ENCODE measurements around the gene SLC2A1.
A peak's percentile ranks its signal among the peaks of the same experiment; 100 is the strongest.

The SLC2A1 gene

DNA sequence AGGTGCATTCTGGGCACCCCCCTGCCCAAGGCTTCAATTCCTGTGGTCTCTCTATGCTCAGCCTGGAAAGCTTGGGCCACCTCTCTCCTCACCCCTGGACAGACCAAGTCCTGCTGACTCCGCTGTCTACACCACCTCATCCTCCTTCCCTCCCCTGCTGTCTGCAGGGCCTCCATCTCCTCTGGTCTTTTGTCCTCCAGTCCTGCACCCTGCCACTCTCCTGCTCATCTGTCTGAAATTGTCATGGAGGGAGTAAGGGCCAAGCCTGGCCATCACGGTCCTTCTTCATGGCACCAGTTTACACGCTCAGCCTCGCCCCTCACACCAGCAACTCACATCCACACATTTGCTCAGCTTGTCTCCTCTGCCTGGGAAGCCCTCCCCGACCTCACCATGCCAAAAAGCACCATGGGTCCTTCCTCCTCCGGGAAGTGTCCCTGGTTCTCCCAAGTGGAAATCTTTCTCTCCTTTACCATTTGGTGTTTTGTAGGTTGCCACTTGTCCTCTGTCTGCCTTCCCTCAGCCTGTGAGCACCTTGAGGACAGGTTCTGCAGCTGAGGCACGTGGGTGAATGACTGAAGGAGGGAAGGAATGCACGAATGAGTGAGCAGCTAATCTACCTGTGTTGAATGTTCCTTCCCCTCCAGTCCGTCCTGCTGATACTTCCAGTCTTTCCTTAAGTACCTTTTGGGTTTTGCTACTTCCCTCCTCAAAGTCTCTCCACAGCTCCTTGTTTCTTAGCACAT lies 2.1 kb upstream of the SLC2A1 start:
- DNase-seq (ENCODE audit: low read depth in 3 of 3): no peak

DNA sequence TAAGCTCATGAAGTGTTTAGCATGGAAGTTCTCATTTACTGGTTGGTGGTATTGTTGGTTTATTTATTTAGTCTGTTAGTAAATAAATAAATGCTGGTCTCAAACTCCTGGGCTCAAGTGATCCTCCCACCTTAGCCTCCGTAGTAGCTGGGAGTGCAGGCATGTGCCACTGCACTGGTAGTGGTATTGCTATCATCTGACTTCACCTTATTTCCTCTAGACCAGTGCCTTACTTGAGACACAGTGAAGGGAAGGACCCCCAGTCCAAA lies 1.4 kb upstream of the SLC2A1 start:
- no peak for DNase-seq (ENCODE audit: low read depth in 3 of 3)

DNA sequence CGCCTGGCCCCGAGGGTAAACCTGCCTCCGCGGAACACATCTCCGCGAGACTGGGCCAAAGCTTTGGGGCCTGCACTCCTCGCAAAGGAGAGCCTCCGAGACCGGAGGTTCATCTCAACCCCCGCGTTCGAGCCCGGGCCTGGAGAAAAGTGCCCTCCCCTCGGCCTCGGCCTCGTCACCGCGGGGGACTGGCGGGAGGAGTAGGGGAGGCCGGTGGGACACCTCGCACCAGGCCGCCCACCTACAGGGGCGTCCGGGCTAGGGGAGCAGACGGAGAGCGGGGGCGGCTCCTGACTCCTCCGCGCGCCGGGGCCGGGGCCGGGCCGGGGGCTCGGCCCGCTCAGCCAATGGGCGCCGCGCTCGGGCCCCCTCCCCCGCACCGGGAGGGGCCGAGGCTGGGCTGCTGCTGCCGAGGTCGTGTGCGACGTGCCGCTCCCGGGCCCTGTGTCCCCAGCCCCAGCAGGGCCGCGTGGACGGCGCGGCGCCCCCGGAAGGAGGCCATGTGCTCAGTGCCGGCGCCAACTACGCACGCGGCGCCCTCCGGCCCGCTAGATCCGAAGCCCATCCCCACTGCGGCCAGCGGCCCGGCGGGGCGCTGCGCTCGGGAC lies 684 bp downstream of the SLC2A1 start:
- DNase-seq (ENCODE audit: low read depth in 3 of 3): peak; percentile 37 to 72 (median 41)

DNA sequence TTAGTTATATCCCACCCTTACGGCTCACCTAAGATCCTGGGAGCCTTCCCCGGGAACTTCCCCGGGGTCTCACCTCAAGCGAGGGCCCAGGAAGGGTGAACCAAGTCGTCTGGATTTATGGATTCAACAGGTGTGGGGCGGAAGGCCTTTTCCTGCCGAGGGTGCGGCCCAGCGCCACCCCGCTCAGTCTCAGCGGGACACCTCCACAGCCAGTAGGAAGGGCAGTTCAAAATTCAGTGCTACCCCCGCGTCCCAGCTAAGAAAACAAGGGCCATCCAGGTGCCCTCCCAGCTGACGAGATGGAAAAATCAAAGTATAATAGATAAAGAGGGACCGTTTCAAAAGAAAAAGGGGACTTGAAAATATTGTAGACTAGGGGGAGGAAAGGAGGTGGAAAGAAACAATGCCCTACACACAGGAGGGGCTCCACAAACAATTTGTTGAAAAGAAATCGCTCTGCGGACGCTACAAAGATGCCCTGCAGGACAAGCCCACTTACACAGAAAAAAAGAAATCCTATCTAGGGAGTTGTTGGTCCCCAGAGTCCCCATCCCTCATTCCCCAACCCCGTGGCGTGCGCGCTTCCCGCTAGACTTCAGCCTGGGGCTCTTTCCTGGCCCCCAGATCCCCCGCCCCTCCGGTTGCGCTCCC lies 1.3 kb downstream of the SLC2A1 start:
- no peak for DNase-seq (ENCODE audit: low read depth in 3 of 3)

DNA sequence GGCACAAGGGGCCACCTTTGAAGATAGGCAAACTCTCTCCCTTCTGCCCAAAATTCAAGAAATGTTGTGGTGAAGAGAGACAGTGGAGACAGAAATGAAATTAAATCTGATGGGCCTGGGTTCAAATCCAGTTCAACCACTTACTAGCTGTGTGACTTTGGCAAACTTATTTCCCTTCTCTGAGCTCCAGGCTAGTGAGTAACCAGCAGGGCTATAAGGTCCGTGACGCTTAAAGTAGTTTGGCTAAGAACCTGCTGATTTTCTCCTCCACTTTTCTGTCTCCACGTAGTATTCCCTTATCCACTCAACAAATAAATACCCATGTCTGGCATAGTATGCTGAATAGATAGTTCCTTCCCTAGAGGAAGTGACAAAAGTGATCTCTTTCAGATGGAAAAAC lies 1.9 kb downstream of the SLC2A1 start:
- DNase-seq (ENCODE audit: low read depth in 3 of 3): no peak

DNA sequence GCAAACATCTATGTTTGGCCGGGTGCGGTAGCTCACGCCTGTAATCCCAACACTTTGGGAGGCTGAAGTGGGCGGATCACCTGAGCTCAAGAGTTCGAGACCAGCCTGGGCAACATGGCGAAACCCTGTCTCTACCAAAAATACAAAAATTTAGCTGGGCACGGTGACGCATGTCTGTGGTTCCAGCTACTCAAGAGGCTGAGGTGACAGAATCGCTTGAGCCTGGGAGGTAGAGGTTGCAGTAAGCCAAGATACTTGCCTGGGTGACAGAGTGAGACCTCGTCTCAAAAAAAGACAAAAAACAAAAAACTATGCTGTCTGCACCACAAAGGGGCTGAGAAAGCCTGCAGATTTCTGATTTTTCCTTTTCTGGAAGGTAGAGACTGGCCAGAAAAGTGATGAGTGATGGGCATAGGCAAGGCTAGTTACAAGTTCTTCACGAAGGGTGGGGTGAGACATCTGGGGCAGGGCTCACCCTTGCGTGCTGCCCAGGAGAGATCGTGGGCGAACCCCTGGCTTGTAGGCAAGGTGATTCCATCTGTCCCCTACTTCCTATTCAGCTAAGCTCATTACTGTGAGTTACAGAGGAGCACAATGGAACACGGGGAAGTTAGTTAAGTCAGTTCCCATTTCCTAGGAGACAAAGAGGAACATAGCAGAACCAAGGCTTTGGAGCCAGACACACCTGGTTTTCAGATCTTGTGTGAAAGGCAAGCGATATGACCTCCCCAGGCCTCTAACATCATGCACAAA lies 3.2 kb downstream of the SLC2A1 start:
- DNase-seq (ENCODE audit: low read depth in 3 of 3): no peak

DNA sequence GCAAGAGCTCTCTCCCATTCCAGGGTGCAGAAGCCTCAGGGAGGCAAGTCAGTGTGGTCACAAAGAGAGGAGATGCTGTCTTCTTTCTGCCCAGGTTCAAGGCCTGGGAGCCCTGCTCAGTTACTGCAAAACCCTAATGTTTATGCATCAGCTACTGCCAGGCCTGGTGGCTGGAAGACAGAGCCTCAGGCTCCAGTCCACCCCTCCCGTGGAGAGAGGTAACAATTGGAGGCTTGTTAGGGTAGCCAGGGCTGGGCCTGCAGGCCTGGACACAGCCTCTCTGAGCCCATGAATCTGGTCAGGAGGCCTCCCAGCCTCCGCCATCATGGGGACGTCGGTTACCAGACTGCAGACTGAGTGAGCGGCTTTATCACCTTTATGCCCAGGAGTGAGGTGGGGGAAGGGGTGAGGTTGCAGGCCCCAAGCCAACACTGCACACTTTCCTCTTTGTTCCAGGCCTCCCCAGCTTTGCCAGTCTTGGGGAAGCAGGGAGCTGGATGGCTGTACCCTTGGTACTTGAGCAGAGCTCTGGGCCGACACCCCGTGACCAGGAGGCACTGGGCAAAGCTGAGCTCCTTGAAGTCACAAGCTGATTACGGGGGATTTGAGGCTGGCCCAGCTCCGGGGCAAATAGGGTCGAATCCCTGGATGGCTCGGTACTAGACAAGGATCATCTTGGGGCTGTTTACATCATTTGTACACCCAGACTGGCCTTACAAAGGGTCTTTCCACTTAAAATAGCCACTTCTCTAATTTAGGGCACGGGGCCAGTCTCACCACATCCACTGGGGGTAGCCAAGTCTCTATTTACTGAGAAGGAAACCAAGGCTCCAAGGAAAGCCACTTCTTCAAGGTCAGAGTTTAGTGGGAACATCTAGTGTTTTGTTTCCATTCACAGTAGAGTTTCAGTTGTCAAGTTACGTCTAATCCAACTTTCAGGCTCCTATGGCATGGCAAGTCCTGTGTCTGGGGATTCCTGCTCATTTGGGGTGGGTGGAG lies 5.2 kb downstream of the SLC2A1 start:
- DNase-seq (ENCODE audit: low read depth in 3 of 3): no peak

DNA sequence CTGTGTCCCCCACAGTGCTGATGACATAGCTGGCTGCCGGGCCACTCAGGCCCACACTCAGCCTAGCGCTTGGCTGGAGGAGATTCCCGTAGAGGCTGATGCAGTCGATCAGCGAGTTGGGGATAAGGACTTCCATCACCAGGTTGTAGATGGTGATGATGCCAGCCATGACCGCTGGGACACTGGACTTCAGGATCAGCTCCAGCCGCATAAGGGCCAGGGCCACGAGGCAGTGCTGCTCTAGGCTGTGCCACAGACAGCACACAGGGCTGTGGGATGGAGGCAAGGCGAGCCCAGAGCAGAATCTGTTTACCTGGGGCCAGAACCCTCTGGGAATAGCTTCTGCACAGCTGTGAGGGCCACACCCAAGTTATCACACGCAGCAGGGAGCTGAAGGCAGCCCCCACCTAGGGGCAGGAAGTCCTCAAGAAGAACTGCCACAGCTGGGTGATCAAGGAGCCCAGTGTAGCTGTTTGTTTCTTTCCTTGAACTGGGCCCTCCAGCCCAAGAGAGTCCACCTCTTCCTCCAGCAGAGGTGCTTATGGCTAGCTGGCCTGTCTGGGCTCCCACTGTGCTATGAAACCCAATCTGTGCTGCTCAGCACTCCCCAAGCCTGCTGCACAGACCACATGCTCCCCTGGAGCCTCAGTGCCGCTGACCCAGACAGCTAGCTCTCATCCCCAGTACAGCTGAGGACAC lies 6.2 kb downstream of the SLC2A1 start:
- no peak for DNase-seq (ENCODE audit: low read depth in 3 of 3)

DNA sequence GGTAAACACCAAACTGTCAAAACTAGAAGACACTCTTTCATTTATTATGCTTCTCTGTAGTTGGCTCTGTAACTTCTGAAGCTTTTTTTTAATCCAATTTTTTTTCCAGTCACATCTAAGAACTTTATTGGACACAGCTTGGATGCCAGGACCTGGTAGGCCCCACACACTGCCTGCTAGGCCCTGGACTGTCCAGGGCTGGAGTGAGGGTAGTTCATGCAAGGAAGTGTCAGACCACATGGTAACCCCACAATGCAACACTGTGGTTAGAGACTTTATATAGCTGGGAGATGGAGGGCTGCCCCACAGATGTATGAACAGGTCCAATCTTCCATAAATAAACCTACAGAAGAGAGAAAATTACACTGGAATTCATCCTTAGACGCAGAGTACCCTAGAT lies 7.1 kb downstream of the SLC2A1 start:
- DNase-seq (ENCODE audit: low read depth in 3 of 3): no peak

DNA sequence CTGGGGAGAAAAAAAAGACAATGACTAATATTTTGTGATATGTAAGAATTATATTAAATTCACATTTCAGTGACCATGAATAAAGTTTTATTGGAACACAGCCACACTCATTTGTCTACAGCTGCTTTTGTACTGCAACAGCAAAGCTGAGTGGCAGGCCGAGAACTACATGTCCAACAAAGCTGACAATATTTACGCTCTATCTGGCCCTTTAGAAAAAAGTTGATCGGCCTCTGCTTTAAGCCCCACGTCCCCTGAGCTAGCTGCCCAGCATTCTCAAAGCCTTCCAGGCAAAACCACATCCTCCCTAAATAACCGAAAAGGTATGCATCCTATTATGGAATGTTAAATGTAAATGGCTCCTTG lies 8.6 kb downstream of the SLC2A1 start:
- no peak for DNase-seq (ENCODE audit: low read depth in 3 of 3)

DNA sequence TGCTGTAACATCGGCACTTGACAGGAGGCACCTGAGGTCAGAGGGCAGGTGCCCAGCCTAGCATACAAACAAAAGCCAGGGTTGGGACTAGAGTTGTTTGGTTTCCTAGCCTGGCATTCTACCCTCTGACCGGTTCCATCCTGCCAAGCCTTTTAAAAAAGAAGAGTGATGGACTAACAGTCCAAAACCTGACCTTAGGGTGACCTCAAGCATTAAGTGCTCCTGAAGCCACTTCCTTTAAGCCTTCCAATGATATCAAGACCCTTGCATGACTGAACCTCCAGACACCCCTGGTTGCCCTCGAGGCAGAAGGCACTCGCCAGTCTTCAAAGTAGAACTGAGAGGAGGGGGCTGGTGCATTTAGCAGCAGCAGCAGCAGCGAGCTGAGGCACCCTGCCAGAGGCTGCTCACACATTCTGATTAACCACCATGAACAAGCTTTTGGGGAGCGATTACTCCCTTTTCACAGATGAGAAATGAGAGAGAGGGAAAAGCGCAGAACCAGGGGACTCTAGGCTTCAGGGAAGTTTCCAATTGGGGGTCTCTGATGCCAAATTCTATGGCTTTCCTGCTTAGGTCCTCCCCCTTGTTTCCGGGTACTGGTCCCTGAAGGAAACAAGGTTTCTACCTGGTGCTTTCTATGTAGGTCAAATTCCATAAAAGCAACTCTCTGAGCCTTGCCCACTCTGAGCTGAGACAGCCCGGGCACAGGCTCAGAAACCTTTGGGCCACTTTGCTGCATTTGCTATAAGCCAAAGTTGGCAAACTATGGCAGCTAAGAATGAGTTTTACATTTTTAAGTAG lies 9.2 kb downstream of the SLC2A1 start:
- DNase-seq (ENCODE audit: low read depth in 3 of 3): no peak

DNA sequence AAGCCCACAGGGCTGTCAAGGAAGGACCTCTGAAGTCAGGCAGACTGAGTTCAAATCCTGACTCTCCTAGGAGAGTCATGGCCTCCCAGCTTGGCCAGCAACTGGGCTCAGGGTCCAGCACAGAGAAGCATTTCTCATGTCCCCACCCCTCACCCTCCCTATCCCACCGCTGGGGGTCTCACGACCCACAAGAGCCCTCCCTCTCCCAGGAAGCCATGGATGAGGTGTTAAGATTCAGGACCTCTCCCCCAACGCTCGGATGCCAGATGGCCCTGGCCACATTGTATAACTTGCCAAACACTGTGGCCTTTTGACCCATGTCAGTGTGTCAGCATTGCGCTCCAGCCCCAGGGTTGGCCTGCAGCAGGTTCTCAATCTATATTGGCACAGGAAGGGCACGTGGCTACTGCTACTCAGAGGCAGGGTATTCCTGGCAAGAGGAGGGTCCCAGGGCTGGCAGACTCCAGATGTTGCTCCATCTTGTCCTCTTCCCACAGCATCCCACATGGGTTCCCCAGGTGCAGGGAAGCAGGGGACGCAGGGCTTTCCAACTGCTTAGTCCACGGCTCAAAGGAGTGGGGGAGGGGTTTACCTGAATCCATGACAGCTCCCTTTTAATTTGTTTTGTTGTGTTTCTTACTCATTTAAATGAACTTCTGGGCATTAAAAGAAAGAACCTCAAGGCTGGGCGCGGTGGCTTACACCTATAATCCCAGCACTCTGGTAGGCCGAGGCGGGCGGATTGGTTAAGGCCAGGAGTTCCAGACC lies 10.5 kb downstream of the SLC2A1 start:
- no peak for DNase-seq (ENCODE audit: low read depth in 3 of 3)

DNA sequence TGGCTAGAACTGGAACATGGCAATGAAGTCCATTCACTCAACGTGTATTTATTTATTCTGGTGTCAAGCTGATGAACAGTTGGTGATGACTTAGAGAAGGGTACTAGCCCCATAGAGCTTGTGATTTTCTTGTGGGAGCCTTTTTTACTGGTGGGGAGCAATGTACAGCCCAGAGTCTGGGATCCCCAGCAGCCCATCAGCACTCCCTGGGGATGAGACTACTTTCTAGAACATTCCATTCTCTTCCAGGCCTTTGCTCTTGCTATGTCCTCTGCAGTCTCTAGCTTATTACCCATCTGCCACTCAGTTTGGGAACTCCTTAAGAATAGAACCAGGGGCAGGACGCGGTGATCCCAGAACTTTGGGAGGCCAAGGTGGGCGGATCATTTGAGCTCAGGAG lies 11.6 kb downstream of the SLC2A1 start:
- DNase-seq (ENCODE audit: low read depth in 3 of 3): no peak

DNA sequence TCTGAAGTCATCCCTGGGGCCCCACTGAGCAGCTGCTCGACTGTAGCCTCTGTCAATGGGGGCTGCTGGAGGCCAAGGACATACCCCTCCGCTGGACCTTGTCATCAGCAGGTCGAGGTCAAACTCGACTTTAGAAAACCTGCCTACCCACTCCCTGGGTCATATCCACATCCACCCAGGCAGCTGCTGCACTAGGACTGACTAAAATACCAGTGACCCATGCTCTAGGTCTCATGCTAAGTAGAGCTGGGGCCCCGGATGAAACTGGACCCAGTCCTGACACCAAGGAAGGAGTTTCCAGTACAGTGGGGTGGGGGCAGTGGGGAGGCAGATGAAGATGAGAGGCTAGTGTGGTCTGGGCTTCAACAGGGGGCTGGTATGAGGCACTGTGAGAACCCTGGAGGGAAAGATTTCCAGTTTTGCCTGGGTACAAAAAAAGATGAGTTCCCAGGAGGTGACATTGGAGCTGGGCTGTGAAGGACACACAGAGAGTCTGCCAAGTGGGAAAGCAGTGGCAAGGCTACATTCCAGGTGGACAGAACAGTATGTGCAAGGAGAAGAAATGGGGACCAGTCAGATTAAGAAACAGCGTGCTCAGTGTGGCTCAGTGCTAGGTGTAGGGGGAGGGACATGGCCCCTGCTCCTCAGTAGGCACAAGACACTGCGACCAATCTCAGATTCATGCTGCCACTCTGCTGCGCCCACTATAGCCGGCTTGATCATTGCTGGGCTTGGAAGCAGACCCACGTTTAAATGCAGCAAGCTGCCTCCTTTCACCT lies 12.4 kb downstream of the SLC2A1 start:
- no peak for DNase-seq (ENCODE audit: low read depth in 3 of 3)

DNA sequence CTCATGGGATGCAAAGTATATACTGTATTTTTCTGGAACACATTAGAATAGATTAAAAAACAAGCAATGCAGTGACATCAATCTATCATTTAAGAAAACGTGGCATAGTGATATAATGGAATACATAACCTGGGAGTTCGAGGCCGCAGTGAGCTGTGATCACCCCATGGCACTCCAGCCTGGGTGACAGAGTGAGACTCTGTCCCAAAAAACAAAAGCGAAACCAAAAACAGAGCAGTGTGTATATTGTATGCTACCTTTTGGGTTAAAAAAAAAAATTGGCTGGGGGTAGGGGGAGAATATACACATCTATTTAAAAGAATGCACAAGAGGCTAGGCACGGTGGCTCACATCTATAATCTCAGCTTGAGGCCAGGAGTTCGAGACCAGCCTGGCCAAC lies 13.5 kb downstream of the SLC2A1 start:
- no peak for DNase-seq (ENCODE audit: low read depth in 3 of 3)

DNA sequence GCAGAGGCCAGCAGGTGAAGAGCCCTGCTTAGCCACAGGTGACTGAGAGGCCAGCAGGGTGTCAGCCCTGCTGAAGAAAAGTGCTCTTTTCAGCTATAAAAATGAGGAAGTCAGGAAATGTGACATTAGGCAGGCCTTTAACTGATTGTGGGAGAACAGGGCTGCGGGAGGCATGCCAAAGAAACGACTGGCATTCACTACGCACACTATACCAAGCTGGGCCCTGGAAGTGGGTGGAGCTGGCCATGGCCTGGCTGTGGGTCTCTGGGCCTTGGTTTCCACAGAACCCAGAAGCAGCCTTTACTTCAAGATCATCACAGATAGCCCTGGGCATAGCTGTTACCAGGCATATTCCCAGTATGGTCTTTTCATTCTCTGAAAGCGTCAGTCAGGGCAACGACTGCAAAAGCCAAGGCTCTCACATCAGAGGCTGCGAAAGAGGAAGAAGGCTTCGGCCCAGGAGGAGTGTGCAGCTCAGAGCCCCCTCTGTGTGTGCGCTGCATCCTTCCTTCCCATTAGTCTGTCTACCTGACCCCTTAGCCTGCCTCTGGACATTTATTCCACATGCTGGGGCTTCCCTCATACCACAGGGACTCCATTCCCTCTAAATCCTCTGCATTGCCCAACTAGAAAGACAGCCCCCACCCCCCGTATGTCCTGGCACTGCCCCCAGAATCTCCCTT lies 14.3 kb downstream of the SLC2A1 start:
- no peak for DNase-seq (ENCODE audit: low read depth in 3 of 3)

DNA sequence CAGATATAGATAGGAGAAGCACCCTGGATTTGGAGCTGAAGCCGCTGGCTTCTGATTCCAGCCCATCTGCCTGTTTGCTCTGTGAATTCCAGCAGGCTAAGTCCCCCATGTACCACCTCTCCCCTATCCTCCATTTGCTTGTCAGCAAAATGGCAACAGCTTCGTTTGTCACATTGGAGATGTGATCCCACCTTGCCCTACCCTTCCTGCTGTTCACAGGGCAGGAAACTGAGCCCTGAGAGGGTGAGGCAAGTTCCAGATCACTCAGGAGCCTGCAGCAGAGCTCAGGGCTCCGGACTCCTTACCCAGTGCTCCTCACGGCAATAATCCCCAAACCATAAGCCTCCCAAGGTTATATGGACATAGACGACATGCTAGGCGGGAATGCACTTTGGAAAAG lies 14.9 kb downstream of the SLC2A1 start:
- DNase-seq (ENCODE audit: low read depth in 3 of 3): no peak

DNA sequence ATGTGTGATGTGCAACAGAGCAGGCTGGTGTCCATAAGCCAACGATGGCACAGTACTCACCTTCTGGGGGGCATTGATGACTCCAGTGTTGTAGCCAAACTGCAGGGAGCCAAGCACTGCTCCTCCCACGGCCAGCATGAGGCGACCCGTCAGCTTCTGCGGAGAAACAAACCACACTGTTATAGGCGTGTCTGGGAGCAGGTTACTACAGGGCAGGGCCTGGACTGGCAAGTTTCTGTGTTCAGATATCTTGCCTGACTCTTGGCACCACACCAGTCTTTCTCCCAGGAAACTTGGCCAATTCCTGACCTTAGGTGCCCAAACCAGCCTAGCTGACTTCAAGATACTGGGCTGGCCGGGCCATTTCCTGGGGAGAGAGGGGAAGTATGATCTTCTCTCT lies 15.5 kb downstream of the SLC2A1 start:
- no peak for DNase-seq (ENCODE audit: low read depth in 3 of 3)

Data from stimulated activated CD4-positive, alpha-beta T cell treated with anti-CD3 and anti-CD28 coated beads, TNF-alpha, amount 100 ng/mL, for 24 hours (primary cell).